Kidney capillary endothelial cell (primary cell): ENCODE measurements around the gene PICK1.

ENCODE experiments used
- DNase-seq: peaks from one replicate; pipeline ENCODE4 v3.0.0-alpha.2; 2018; ENCODE audit warnings: low spot score

Gene PICK1

DNA sequence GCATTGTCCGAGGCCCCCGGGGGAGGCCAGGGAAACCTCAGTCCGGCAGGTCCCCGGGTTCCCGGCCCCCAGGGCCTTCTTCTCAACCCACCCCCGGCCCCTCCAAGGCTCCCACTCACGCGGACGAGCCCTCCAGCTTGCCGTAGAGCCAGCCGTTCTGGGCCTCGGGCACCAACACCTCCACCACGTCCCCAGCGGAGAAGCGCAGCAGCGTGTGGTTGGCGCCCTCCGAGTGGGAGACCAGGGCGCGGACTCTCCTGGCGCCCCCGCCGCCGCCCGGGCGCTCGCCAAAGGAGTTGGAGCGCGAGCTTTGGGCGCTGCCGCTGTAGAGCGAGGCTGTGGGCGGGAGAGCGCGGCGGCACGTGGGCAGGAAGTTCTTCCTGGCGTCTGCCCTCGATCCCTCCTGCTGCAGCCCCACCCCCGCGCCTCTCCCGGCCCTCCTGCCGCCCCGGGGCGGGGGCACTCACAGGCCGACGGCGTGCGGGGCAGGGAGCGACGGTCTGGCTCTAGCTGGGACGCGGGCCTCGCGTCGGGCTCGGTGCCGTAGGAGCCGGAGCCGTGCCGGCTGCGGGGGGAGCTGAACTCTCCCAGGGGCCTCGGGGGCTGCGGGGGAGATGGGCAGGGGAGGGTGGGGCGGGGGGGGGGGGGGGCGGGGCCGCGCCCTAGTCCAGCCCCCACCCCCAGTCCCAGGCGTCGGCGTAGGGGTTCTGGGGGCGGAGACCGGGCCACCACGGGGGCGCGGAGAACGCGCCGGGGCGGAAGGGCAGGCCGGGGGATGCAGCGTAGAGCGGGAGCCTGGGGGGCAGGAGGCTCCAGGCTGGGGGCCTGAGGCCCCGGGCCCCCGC, 31.6 kb downstream of the PICK1 start:
- DNase-seq: no peak

DNA sequence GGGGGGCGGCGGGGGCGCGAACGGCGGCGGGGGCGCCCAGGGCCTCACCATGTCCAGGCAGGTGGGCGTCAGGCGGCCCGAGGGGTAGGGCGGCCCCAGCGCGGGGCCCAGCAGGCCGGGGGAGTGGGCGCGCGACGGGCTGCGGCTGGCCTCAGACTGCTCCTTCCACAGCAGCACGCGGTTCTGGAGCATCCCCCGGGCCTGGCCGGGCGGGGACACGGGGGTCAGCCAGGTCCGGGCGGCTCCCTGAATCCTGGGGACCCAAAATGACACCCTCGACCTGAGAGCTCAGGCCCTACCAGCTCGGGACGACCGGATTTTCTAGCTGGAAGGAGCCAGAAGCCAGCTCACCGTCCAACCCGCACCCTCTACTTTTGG, 32.3 kb downstream of the PICK1 start:
- no peak for DNase-seq

- no peak for DNase-seq
These were observed 39.9 kb downstream of the PICK1 start for GRCh38 chr22:38097058-38097457.

DNA sequence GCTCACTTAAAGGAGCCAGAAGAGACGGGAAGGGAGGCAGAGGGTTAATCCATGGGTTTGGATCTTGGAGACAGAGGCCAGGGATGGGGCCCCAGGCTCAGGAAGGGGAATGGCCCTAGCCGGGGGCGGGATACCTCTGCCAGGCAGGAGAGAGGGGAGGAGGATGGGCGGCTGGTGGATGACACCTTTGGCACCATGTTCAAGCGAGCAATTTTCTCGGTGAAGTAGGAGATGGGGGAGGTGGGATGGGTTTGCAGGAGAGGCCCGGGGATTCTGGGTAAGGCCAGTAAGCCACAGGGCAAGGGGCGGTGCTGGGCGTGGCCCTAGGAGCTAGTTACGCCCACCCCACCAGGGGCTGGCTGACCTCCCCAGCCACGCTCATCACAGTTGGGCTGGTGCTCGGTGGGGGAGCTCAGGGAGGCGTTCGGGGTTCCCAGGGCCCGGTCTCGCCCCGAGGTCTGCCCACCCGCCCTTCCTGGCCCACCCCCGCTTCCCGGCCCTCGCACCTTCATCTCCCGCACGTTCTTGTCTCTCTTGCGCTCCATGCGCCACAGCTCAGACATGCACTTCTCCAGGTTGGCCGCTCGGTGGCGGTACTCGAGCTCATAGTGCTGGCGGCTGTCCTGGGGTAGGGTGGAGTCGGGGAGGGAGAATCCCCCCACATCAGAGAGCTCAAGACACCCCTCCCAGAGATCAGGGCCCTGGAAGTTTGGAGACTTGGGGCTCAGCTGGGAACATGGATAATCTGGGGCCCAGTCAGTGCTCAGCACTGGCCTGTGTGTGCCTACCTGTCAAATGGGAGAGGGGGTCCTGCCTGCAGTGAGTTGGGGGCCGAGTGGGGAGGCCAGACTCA, 40.6 kb downstream of the PICK1 start:
- peak; percentile 14 for DNase-seq

- DNase-seq: peak; percentile 29
These were observed 41.4 kb downstream of the PICK1 start for GRCh38 chr22:38098410-38099249.

GRCh38 chr22:38103641-38104040, 46.4 kb downstream of the PICK1 start:
- no peak for DNase-seq

DNA sequence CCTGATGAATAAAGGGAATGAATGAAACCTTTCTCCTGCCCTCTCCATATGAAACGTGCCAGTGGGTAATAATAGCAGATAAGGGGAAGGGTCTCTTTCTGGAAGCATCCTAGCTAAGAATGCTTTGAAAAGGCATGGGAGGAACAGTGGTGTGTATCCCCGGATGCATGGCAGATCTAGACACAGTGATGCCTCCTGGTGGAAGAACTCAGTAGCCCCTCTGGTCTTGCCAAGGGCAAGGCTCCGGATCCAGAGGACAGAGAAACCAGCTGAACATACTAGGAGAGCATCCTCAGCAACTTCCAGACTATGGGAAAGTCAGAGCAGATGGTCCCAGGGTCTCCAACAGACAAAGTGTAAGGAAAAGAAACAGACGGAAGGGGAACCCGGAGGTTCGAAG, 46.9 kb downstream of the PICK1 start:
- DNase-seq: no peak

GRCh38 chr22:38106814-38107578, 49.8 kb downstream of the PICK1 start:
- DNase-seq: no peak

DNA sequence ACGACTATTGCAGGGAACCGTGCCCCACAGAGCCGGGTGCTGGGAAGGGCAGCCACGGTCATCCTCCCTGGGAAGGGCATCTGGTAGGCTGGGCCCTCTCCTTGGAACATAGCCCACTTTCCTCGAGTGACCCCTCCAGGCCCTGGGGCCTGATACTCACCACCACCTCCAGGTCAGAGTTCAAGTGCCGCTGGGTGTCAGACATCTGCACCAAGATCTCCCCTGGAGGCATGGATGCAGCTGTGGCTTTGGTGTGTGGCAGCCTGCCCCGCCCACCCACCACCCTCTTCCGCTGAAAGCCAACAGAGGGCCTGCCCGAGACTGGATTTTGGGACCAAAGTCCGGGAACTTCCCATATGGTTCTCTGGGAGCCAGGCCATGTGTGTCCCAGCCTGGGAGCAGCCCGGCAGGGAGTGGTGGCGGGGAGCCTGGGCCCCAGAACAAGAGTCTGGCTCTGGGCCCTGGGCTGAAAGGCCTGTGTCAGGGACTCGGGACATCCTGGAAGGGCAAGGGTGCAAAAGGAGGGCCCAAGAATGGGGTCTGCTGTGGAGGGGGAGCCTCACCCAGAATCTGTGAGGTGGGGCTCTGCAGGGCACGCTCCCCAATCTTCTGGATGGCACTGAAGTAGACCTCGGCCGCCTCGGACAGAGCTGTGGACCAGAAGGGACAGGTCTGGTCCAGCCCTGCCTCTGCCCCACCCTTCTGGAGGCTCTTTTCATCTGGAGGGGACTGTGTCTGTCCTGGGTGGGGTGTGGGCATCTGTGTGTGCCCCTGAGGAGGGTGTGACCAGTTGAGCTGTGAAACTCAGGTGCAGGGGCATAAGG, 50.7 kb downstream of the PICK1 start:
- no peak for DNase-seq

GRCh38 chr22:38108561-38109319, 51.5 kb downstream of the PICK1 start:
- DNase-seq: no peak

- no peak for DNase-seq
These were observed 52.3 kb downstream of the PICK1 start for GRCh38 chr22:38109371-38110001.

DNA sequence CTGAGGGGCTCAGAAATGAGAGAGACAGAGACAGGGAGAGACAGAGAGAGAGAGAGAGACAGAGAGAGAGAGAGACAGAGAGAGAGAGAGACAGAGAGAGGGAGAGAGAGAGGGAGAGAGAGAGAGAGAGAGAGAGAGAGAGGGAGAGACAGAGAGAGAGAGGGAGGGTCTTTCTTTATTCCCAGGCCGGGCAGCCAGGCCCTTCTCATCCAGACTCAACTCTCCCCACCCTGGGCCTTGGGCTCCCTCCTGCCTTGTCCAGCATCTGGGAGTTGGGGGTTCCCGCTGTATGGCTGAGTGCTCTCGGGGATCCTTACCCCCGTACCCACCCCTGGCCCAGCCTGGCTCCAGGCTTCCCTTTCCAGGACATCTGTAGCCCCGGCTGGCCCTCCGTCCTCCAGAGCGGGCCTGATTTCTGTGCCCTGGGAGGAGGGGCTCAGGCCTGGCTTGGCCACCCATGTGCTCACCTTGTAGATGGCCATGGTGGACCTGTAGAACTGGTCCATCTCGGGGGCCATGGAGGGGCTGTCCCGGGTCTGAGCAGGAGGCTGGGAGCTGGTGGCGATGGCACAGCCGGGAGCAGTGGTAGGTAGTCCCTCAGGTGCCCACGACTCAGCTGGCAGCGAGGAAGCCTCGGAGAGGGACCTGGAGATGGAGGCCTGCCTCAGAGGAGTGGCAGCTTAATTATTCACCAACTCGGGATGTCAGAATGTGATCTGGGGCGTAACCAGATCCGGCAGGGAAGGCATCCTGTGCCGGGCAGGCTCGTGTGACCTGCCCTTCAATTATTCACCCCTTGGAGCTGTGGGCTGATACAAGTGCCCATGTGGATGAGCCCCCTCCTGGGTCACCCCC, 53.0 kb downstream of the PICK1 start, which contains the start of gene BAIAP2L2:
BAIAP2L2 (minus strand) TSS at position 677 of the 855 bp plus-strand sequence; CDS start at position 518, 159 bp downstream.
- no peak for DNase-seq

- no peak for DNase-seq
These were observed 54.0 kb downstream of the PICK1 start for GRCh38 chr22:38110863-38111852.

DNA sequence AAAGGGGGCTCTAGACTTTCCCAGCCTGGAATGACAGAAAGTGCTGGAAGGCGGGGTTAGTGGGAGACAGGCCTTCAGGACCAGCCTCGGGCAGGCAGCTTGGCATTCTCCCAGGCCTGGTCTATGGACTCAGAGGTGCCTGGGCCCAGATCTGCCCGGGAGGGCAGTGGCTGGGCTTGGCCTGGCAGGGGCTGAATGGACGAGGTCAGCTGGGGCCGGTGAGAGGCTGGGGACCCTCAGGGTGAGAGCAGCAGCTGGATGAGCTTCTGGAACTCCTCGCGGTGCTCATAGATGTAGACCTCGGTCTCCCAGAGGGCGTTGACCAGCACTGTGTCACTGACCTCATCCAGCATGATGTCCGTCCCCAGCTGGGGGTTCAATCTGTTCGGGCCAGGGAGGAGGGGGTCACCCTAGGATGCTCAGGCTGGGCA, 54.7 kb downstream of the PICK1 start:
- no peak for DNase-seq

DNA sequence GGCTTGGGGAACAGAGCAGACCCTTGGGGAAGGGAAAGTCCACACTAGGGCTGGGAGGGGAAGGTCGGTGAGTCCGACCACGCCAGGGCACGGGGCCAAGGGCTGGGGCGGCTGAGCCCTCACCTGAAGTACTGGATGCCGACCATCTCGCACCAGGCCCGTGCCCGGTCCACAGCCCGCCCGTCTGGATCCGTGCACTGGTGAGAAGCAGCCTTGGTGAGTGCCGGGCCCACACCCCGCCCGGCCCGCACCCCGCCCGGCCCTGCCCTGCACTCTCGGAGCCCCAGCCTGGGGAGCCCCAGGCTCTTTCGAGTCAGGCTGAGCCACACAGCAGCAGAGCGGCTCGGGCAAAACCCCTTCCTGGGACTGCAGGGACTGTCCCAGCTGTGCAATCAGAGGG, 55.2 kb downstream of the PICK1 start:
- no peak for DNase-seq

DNA sequence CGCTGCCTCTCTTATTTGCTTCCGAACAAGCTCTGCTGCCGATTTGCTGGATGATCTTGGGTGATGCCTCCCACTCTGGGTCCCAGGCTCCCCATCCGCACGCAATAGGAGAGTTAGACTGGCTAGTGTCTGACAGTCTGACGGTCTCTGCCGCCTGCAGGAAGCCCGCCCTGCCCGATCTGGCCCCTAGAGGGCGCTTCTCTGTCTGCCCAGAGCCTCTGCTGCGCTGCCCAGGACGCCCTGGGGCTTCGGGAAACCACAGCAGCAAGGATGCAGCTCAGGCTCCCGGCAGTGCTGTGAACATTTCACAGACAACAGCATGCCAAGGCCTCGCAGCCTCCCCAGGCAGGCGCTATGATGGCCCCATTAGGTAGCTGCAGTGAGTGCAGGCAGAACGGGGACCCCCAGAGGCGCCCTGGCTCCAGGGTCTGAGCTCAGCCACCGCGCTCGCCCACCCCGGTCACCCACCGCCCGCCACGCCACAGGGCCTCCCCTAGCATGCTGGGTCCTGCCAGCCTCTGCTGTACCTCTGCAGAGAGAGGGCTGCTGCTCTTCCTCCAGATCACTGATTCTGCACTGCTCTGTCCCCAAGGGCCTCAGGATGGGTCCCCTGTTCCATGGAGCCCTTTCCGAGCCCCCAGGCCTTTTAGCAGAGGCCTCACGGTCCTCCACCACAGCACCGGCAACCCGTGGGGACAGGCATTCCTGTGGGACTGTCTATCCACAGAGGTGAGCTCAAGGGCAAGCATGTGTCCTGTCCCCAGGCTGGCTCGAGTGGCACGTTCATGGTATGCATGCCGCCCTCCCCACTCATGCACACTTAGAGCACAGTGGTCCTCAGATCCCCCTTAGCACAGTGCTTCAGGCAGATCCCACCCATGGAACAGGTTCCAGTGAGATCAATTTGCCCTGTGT, 57.5 kb downstream of the PICK1 start:
- DNase-seq: peak; percentile 75
